Left ventricle myocardium inferior (tissue), 1 donor: Measurements from ENCODE around the gene SPATS1. TPM values are rescaled to one million over a fixed set of nuclear protein-coding genes. Genes with fewer than 3 reads are reported as not detected.

Experiments
- DNase-seq: peaks from one replicate; pipeline ENCODE4 v3.0.0-alpha.2; 2020
- H3K27ac ChIP-seq: fragments of 200-600 bp; replicated peaks from 2 replicates; pipeline ENCODE4 v1.8.0; 2021
- H3K27me3 ChIP-seq: fragments of 200-600 bp; 2 replicates; pipeline ENCODE4 v1.8.0; 2021; ENCODE audit warnings: low read depth
- H3K36me3 ChIP-seq: fragments of 200-600 bp; 2 replicates; pipeline ENCODE4 v1.8.0; 2021
- H3K4me1 ChIP-seq: fragments of 200-600 bp; 2 replicates; pipeline ENCODE4 v1.8.0; 2021
- H3K4me3 ChIP-seq: fragments of 200-600 bp; 2 replicates; pipeline ENCODE4 v1.8.0; 2021; ENCODE audit warnings: mild to moderate bottlenecking, moderate library complexity
- H3K9me3 ChIP-seq: fragments of 200-600 bp; replicated peaks from 2 replicates; pipeline ENCODE4 v1.8.0; 2021
- intact Hi-C: fragments of 100-400 bp; cut with micrococcal nuclease; formaldehyde crosslinking; loops from one replicate; pipeline ENCODE4 v1.11.0; 2022
- total RNA-seq: library from RNA; stranded (reverse); fragmentation: NEBNext Ultra II Directional; extraction: Animal tissue kit (Norgen Biotek cat#: 25700); gene quantifications from one replicate; pipeline ENCODE4 v1.2.1, GENCODE V29; 2021
- TF ChIP-seq, protein P1 (sequence below): fragments of 200-600 bp; IDR thresholded peaks from 2 replicates; pipeline ENCODE4 v1.8.0; 2021; ENCODE audit warnings: antibody characterized with exemption, mild to moderate bottlenecking, borderline replicate concordance
- donor health status: DM: no; HTN: yes; CAD: no; lungs with severe emphysema.

The SPATS1 gene
- total RNA-seq, 1 donor from 2014 or later: not detected

DNA sequence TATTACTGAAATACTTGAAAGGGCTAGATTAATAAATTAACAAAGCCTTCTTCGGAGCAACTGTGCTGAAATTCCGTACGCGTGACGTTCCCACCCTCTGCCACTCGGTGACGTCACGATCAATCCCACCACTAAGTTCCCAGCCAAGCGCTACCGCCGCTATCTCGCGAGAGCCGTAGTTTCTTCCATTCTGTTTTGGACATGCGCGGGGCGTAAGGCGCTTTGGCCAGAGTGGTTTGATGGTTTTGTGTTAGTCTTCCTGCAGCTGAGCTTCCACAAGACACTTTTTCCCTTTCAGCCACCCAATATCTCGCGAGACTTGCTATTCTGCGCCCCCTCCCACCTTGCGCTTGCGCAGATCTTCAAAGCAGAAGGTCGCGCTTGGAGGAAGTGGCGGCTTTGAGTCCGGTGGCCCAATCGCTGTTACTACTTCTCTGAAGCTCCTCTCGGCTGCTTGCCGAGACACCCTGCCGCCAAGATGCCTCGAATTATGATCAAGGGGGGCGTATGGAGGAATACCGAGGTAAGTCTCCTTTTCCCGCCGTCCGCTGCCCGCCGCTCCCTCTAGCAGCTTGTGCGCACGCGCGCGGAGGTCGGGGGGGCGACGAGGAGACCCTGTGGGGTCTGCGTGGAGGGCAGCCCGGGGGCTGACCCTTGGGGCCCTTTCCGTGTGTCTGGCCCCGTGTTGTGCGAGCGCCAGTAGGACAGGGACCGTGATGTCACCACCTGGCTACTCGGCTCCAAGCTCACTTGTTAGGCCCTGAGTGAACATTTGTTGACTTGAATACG lies 45.1 kb downstream of the SPATS1 start, which contains the start of gene CDC5L:
Gene CDC5L, plus strand, starts transcription at position 361 of the 789 bp plus-strand sequence. Its CDS starts 118 bp downstream, at position 479.
- no peaks in the 10 kb centered on the region for H3K27me3 ChIP-seq
- intact Hi-C loops: no loop called here
- H3K36me3 ChIP-seq: peaks cover 21% of the 10 kb centered on the region
- TF ChIP-seq, protein P1, sequence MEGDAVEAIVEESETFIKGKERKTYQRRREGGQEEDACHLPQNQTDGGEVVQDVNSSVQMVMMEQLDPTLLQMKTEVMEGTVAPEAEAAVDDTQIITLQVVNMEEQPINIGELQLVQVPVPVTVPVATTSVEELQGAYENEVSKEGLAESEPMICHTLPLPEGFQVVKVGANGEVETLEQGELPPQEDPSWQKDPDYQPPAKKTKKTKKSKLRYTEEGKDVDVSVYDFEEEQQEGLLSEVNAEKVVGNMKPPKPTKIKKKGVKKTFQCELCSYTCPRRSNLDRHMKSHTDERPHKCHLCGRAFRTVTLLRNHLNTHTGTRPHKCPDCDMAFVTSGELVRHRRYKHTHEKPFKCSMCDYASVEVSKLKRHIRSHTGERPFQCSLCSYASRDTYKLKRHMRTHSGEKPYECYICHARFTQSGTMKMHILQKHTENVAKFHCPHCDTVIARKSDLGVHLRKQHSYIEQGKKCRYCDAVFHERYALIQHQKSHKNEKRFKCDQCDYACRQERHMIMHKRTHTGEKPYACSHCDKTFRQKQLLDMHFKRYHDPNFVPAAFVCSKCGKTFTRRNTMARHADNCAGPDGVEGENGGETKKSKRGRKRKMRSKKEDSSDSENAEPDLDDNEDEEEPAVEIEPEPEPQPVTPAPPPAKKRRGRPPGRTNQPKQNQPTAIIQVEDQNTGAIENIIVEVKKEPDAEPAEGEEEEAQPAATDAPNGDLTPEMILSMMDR: no peak
- H3K9me3 ChIP-seq: no peaks in the 10 kb centered on the region
- peak within 1 kb of the TSS; percentile 86 for H3K4me3 ChIP-seq
- peaks cover 46% of the 10 kb centered on the region for H3K4me1 ChIP-seq
- H3K27ac ChIP-seq: peak within 1 kb of the TSS; percentile 97
- DNase-seq: peak; percentile 93

DNA sequence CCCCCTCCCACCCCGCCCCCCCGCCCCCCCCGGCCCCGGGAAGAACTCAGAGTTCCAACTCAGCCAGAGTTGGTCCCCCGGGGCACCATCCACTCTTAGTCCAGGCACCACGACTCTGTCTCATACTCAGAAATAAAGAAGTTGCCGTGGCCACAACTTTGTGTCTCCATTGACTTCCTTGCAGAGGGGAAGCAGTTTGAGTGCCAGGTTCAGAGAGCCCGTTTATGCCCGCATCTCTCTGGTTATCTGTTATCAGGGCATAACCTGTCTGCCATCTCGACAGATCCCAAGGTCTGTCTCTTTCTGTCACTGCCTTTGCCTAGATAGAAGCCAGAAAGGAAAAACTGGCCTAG lies 45.7 kb downstream of the SPATS1 start:
- H3K36me3 ChIP-seq: peaks cover 26% of the 10 kb centered on the region
- H3K27ac ChIP-seq: peak overlapping the region; percentile 97
- intact Hi-C loops: no loop called here
- peak overlapping the region; percentile 86 for H3K4me3 ChIP-seq
- TF ChIP-seq, protein P1: no peak
- no peaks in the 10 kb centered on the region for H3K9me3 ChIP-seq
- no peaks in the 10 kb centered on the region for H3K27me3 ChIP-seq
- peaks cover 46% of the 10 kb centered on the region for H3K4me1 ChIP-seq
- no peak for DNase-seq

DNA sequence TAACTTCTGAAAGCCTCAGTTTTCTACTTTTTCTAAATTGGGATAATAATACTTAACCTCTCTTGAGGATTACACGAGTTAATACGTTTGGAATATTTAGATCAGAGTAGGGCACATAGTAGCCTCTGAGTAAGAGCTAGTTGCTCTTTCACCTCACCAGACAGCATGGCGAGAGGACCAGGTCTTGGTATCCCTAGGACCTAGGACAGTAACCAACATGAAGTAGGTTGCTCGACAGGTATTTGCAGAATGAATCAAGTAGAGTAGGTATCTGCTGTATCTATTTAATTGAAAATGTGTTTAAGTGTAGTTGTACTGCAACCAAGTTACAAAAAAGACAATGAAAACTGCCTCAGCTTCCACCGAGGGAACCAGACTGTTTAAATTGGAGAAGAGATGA lies 46.4 kb downstream of the SPATS1 start:
- H3K4me1 ChIP-seq: peaks cover 46% of the 10 kb centered on the region
- no peak for DNase-seq
- H3K9me3 ChIP-seq: no peaks in the 10 kb centered on the region
- H3K36me3 ChIP-seq: peaks cover 34% of the 10 kb centered on the region
- TF ChIP-seq, protein P1: no peak
- peak overlapping the region; percentile 97 for H3K27ac ChIP-seq
- intact Hi-C loops: no loop called here
- no peaks in the 10 kb centered on the region for H3K27me3 ChIP-seq
- H3K4me3 ChIP-seq: peak overlapping the region; percentile 86

DNA sequence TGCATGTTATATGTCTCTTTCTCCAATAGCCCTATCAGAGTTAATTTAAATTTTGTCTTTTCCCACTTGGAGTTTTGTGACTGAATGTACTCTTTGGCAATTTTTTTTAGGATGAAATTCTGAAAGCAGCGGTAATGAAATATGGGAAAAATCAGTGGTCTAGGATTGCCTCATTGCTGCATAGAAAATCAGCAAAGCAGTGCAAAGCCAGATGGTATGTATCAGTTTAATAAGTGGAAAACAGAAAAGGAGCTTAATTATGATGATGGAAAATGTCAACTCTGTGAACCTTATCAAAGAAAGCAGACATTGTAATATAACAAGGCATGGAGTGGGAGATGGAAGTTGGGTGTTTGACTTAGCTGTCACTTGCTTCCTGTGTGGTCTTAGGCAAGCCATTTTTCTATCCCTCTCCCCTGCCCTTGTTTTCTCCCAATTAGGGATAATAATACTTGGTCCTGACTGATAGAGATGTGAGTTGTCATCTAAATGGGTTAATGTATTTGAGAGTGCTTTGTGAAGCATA lies 47.8 kb downstream of the SPATS1 start:
- Histone ChIP-seq H3K27me3 (no peaks in the 10 kb centered on the region), H3K27ac (no peak overlapping the region), H3K4me1 (peaks cover 48% of the 10 kb centered on the region), H3K36me3 (peaks cover 47% of the 10 kb centered on the region), H3K9me3 (no peaks in the 10 kb centered on the region), H3K4me3 (no peak overlapping the region)
- TF ChIP-seq, protein P1: no peak
- DNase-seq: no peak
- intact Hi-C loops: no loop called here

Other genes starting within 250 kb of the SPATS1 start
- gene MRPL14, start 215.2 kb upstream of the SPATS1 start, total RNA-seq: 36.8 TPM
- 37.2 TPM for gene TMEM63B, start 215.1 kb upstream of the SPATS1 start, total RNA-seq
- gene CAPN11, start 183.8 kb upstream of the SPATS1 start, total RNA-seq: 0.25 TPM
- gene MYMX, start 125.7 kb upstream of the SPATS1 start, total RNA-seq: 0.36 TPM
- gene SLC29A1, start 119.1 kb upstream of the SPATS1 start, total RNA-seq: 154 TPM
- gene HSP90AB1, start 95.5 kb upstream of the SPATS1 start, total RNA-seq: 786 TPM
- 20.2 TPM for gene SLC35B2, start 85.1 kb upstream of the SPATS1 start, total RNA-seq
- 2.1 TPM for gene NFKBIE, start 77.1 kb upstream of the SPATS1 start, total RNA-seq
- gene TMEM151B, start 72.2 kb upstream of the SPATS1 start, total RNA-seq: not detected
- gene AARS2, start 29.3 kb upstream of the SPATS1 start, total RNA-seq: 10.6 TPM
- 20.0 TPM for gene CDC5L, start 45.1 kb downstream of the SPATS1 start, total RNA-seq